Muscle of leg (tissue), 11 donors: ENCODE results near the gene GCAT. TPM values are rescaled to one million over a fixed set of nuclear protein-coding genes. Genes with fewer than 3 reads are reported as not detected.

Source experiments
- DNase-seq: peaks from one replicate; pipeline ENCODE4 v3.0.0; 2013
- H3K27ac ChIP-seq: one replicate; pipeline ENCODE4 v1.5.1; 2013; ENCODE audit warnings: mild to moderate bottlenecking, low read length, control low read depth
- H3K27me3 ChIP-seq: one replicate; pipeline ENCODE4 v1.6.1; 2013; ENCODE audit warnings: low read length; ENCODE audit not compliant: control insufficient read depth, insufficient read depth
- H3K36me3 ChIP-seq: one replicate; pipeline ENCODE4 v1.6.1; 2013; ENCODE audit warnings: low read length; ENCODE audit not compliant: control insufficient read depth, insufficient read depth
- H3K4me1 ChIP-seq: one replicate; pipeline ENCODE4 v1.6.1; 2013; ENCODE audit warnings: low read length; ENCODE audit not compliant: control insufficient read depth, insufficient read depth
- H3K4me3 ChIP-seq: one replicate; pipeline ENCODE4 v1.5.1; 2013; ENCODE audit warnings: low read length, control low read depth
- H3K9me3 ChIP-seq: replicated peaks from 2 replicates; pipeline ENCODE4 v1.6.1; 2013; ENCODE audit warnings: low read depth, low read length; ENCODE audit not compliant: control insufficient read depth
- WGBS: methylation state at CpG from one replicate; pipeline ENCODE4 v1.1.5; 2013; ENCODE audit warnings: missing lambda C conversion rate; ENCODE audit not compliant: insufficient coverage; 5-methylcytosine and 5-hydroxymethylcytosine counted together
- polyA plus RNA-seq, 8 donors: library from polyadenylated mRNA; unstranded; fragments of 120-200 nt; gene quantifications; one replicate each; pipeline versions ENCODE4 v1.2.1 to v1.2.3, GENCODE V29; 2013; ENCODE audit warnings: inconsistent platforms in 1 of 8, low replicate concordance in 1 of 8; ENCODE audit not compliant: insufficient read length in 8 of 8, insufficient read depth in 1 of 8
- total RNA-seq: library from RNA; stranded (reverse); fragments of 120-200 nt; gene quantifications from one replicate; pipeline ENCODE4 v1.2.4, GENCODE V29; 2013

GCAT gene
- total and polyA plus RNA-seq, 9 donors, result 4.4 to 8.3 (median 6.9) TPM

DNA sequence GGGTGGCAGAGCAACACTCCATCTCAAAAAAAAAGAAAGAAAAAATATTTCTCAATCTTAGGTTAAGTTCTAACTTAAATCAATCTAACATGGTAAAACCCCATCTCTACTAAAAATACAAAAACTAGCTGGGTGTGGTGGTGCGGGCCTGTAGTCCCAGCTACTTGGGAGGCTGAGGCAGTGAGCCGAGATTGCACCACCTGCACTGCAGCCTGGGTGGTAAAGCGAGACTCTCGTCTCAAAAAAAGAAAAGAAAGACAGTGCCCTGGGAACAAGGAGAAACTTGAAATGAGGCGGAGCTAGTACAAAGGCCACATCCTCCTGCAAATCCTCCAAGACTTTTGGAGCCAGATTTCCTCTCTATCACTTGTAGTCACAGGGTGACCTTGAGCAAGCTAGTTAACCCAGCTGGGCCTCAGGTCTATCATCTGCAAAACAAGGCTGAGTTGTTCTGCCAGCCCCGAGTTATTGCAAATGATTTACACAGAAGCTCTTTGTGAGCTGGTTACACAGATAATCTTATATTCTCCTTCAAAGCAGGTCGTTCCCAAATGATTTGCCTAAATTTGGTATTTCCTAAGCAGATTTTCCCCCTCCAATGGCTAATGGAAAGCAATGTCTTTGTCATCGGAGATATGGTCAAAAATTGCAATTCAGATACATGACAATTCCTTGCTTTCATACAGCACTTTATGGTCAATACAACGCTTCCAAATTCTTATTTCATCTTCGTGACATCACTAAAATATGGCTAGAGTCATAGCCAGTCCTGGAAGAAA, 34.5 kb downstream of the GCAT start:
- peaks cover 9% of the 10 kb centered on the region for H3K4me1 ChIP-seq
- H3K9me3 ChIP-seq, result peaks cover 4% of the 10 kb centered on the region
- no peaks in the 10 kb centered on the region for H3K27me3 ChIP-seq
- peaks cover 19% of the 10 kb centered on the region for H3K36me3 ChIP-seq
- no peak overlapping the region for H3K4me3 ChIP-seq
- no peak for DNase-seq
- H3K27ac ChIP-seq, result no peak overlapping the region
- WGBS, result 73% methylated on average over 4 of the region's 10 CpGs

DNA sequence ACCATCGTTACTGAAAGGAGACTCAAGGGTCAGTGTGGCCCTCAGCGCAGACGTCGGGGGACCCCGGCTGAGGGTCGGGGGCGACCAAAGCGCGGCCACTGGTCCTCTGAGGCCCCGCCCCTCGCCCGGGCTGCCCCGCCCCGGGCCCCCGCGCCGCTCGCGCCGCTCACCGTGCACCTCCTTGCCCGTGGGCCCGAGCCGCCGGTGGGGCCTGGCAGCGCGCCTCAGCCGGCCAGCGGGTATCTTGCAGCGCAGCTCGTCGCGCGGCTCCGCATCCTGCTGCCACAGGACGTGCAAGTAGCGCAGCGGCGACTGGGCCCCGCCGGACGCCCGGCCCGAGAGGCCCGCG, 36.0 kb downstream of the GCAT start:
- H3K27me3 ChIP-seq, result no peaks in the 10 kb centered on the region
- peak; percentile 46 for DNase-seq
- H3K9me3 ChIP-seq, result peaks cover 4% of the 10 kb centered on the region
- H3K4me1 ChIP-seq, result peaks cover 17% of the 10 kb centered on the region
- peak overlapping the region; percentile 92 for H3K27ac ChIP-seq
- peaks cover 10% of the 10 kb centered on the region for H3K36me3 ChIP-seq
- WGBS, result 0% methylated on average over 46 of the region's 46 CpGs
- H3K4me3 ChIP-seq, result peak overlapping the region; percentile 52

DNA sequence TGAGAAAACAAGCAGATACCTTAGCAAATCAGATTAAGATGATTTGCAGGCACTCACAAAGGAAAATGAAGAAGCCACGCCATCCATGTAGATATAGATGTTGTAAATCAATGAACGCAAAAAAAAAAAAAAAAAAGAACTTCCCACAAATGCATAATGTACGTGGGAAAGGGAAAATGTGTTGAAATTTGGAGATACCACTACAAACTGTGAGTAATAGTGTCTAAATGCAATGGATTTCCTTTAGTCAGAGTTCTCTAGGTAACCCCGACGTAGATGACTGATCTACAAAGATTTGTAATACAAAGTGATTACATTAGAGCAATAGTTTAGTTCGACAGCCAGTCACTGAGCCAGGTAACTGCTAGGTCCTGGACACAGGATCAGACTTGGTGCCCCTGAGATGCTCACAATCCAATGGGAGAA, 37.2 kb downstream of the GCAT start:
- no peaks in the 10 kb centered on the region for H3K27me3 ChIP-seq
- H3K4me1 ChIP-seq, result peaks cover 19% of the 10 kb centered on the region
- WGBS, result 100% methylated on average over 1 of the region's 6 CpGs
- peaks cover 2% of the 10 kb centered on the region for H3K36me3 ChIP-seq
- H3K4me3 ChIP-seq, result peak overlapping the region; percentile 52
- no peak for DNase-seq
- peaks cover 4% of the 10 kb centered on the region for H3K9me3 ChIP-seq
- H3K27ac ChIP-seq, result peak overlapping the region; percentile 92

DNA sequence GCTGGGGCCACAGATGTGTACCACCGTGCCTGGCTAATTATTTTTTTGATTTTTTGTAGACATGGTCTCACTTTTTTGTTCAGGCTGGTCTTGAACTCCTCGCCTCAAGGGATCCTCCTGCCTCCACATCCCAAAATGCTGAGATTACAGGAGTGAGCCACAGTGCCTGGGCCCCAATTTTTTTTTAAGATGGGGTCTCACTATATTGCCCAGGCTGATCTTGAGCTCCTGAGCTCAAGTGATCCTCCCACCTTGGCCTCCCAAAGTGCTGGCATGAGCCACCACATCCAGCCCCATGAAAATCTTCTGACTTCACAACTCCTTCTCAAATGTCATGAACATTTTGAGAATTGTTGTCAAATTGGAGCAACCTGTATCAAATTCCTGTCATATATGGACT, 38.7 kb downstream of the GCAT start:
- Histone ChIP-seq H3K27ac (no peak overlapping the region), H3K9me3 (peaks cover 4% of the 10 kb centered on the region), H3K36me3 (peaks cover 6% of the 10 kb centered on the region), H3K4me3 (no peak overlapping the region), H3K27me3 (no peaks in the 10 kb centered on the region), H3K4me1 (peaks cover 25% of the 10 kb centered on the region)
- no peak for DNase-seq
- WGBS, result 100% methylated on average over 1 of the region's 2 CpGs

DNA sequence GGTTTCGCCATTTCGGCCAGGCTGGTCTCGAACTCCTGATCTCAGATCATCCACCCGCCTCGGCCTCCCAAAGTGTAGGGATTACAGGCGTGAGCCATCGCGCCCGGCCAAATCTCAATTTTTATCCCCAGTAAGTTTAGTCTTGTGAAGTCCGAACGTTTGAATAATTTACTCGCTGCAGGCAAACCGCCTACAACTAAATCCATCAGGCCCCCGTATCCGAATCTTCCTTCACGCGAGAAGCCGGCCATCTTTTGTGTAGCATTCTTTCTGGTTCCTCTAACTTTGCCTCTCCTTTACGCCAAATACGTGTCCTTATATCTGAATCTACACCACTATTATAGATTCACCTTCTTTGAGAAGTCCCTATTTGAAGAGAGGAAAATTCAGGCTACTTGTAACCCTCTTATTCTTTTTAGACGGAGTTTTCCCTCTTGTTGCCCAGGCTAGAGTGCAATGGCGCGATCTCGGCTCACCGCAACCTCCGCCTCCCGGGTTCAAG, 40.9 kb downstream of the GCAT start:
- no peaks in the 10 kb centered on the region for H3K27me3 ChIP-seq
- peaks cover 27% of the 10 kb centered on the region for H3K36me3 ChIP-seq
- H3K4me3 ChIP-seq, result peak overlapping the region; percentile 98
- H3K4me1 ChIP-seq, result peaks cover 16% of the 10 kb centered on the region
- peak; percentile 34 for DNase-seq
- WGBS, result 38% methylated on average over 16 of the region's 27 CpGs
- H3K9me3 ChIP-seq, result peaks cover 4% of the 10 kb centered on the region
- peak overlapping the region; percentile 93 for H3K27ac ChIP-seq

DNA sequence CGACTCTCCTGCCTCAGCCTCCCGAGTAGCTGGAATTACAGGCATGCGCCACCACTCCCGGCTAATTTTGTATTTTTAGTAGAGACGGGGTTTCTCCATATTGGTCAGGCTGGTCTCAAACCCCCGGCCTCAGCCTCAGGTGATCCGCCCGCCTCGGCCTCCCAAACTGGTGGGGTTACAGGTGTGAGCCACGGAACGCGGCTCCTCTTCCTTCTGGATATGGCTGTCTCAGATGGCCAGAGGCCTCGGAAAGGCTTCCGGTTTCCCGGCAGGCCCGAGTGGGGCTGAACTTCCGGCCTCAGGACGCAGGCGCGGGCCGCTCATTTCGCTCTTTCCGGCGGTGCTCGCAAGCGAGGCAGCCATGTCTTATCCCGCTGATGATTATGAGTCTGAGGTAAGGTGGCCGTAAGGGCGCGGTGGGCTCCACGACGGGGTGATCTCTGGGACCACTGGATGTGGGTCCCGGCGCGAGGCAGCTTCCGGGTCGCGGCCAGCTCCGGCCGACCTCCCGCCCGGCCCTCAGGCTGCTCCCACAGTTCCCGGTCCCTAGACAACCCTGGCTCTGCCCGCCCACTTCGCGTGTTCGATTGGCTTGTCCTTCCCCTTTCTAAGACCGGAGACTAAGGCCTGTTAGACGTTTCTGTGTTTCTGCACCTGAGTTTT, 41.5 kb downstream of the GCAT start, which contains the start of gene EIF3L:
TSS of gene EIF3L (plus strand) at position 331 of the 663 bp plus-strand sequence. CDS start at position 362, 31 bp downstream.
- Histone ChIP-seq H3K27ac (peak within 1 kb of the TSS; percentile 93), H3K36me3 (peaks cover 32% of the 10 kb centered on the region), H3K9me3 (peaks cover 4% of the 10 kb centered on the region), H3K4me3 (peak within 1 kb of the TSS; percentile 98), H3K4me1 (peaks cover 16% of the 10 kb centered on the region), H3K27me3 (no peaks in the 10 kb centered on the region)
- DNase-seq, result peak; percentile 96
- WGBS, result 0% methylated on average over 46 of the region's 49 CpGs

DNA sequence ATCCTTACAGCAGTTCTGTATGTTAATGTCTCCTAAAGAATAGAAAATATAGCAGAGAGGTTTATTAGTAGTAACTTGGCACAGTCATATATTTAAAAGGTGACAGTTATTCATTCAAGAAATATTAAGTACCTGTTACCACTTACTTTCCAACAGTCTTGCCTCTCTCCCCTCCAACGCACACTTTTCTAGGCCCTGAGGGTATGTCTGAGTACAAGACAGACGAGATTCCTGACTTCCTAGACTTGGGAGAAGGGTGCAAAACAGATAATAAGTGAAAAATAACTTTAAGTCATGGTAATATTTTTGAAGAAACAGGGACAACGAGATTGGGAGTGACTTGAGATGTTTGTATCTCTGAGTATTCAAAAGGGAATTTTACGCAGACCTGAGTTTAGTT, 43.1 kb downstream of the GCAT start:
- no peak for DNase-seq
- H3K4me3 ChIP-seq, result no peak overlapping the region
- H3K27me3 ChIP-seq, result no peaks in the 10 kb centered on the region
- no peaks in the 10 kb centered on the region for H3K9me3 ChIP-seq
- H3K27ac ChIP-seq, result no peak overlapping the region
- WGBS, result 100% methylated on average over 1 of the region's 4 CpGs
- H3K4me1 ChIP-seq, result peaks cover 16% of the 10 kb centered on the region
- peaks cover 46% of the 10 kb centered on the region for H3K36me3 ChIP-seq

DNA sequence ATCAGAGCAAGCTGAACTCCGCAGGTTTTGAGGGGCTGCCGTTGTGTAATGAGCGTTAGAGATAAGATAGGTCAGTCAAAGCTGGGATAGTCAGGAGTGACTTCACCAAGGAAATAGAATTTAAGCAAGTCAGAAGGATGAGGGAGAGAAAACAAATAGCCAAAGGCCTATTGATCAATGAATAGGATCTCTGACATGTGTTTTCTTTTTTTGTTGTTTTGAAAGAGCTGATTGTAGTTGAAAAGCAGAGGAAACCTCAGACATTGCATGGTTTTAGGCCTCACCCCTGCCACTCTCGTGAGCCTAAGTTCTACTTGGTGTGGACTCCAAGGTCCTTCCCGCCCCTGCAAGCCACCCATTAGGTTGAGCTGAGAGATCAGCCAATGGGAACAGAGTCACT, 44.7 kb downstream of the GCAT start:
- H3K4me3 ChIP-seq, result no peak overlapping the region
- peaks cover 58% of the 10 kb centered on the region for H3K36me3 ChIP-seq
- DNase-seq, result no peak
- H3K9me3 ChIP-seq, result no peaks in the 10 kb centered on the region
- no peaks in the 10 kb centered on the region for H3K27me3 ChIP-seq
- WGBS, result 100% methylated on average over 5 of the region's 5 CpGs
- H3K4me1 ChIP-seq, result peaks cover 16% of the 10 kb centered on the region
- H3K27ac ChIP-seq, result no peak overlapping the region

DNA sequence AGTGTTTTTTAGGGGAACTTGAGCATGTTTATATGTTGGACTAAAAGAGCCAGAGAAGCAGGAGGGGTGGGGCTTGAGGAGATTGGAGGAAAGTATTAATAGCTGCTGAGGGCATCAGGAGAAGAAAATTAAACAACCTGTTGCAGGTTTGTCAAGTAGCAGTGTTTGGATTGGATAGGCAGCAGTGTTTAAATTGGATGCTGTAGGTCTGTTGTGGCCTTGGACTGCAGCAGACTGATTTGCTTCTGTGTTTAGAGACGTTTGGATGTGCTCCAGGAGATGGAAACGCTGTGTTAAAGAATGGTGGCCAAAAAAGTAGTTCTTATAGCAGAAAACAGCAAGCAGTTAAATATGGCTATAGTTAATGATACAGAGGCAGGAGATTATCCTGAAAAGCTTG, 47.2 kb downstream of the GCAT start:
- H3K27ac ChIP-seq, result no peak overlapping the region
- no peaks in the 10 kb centered on the region for H3K9me3 ChIP-seq
- no peaks in the 10 kb centered on the region for H3K27me3 ChIP-seq
- peaks cover 6% of the 10 kb centered on the region for H3K4me1 ChIP-seq
- no peak overlapping the region for H3K4me3 ChIP-seq
- peaks cover 74% of the 10 kb centered on the region for H3K36me3 ChIP-seq
- peak; percentile 16 for DNase-seq
- 65% methylated on average over 2 of the region's 2 CpGs for WGBS

DNA sequence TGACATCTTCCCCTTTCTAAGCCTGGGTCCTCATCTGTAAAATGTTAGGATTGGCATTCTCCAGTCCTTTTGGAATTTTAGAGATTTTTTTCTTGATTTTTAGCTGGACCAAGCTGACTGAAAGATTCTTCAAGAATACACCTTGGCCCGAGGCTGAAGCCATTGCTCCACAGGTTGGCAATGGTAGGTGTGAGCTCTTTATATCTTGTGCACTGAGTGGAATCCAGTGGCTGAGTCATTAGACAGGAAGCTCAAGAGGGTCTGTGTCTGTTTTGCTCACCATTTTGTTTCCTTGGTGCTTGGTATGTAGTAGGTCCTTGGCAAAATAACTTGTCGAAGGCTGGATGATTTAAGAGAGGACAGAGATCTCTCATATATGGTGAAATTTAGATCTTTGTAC, 47.7 kb downstream of the GCAT start:
- no peaks in the 10 kb centered on the region for H3K27me3 ChIP-seq
- H3K4me3 ChIP-seq, result no peak overlapping the region
- no peaks in the 10 kb centered on the region for H3K9me3 ChIP-seq
- WGBS, result 83% methylated on average over 1 of the region's 2 CpGs
- peaks cover under 1% of the 10 kb centered on the region for H3K4me1 ChIP-seq
- H3K36me3 ChIP-seq, result peaks cover 77% of the 10 kb centered on the region
- no peak overlapping the region for H3K27ac ChIP-seq
- DNase-seq, result no peak
